ENCODE measurements around the gene FBXW8.

- TF ChIP-seq POLR2AphosphoS5 (IDR thresholded peaks at IDR 0.05; ENCODE audit: borderline replicate concordance, low read depth, low read length) (no peak), EZH2 (IDR thresholded peaks at IDR 0.05) (no peak), FOXP2 (optimal IDR thresholded peaks at IDR 0.05; ENCODE audit: control extremely low read depth, extremely low read length, insufficient read depth) (no peak)
Measured at GRCh38 chr12:117067638-117068037, 156.9 kb downstream of the FBXW8 start.
